Mammary epithelial cell (primary cell): ENCODE data around the gene BIRC3.

ENCODE experiments used
- EZH2 ChIP-seq: IDR thresholded peaks from 2 replicates; pipeline ENCODE4 v1.6.1; 2012; ENCODE audit warnings: low read length, inconsistent platforms, borderline replicate concordance
- TF ChIP-seq, protein P1 (sequence below), 2 donors: IDR thresholded peaks in 1 of 2; conservative IDR thresholded peaks in 1 of 2; 2 replicates each; pipeline ENCODE4 v1.5.1; 2011 to 2012; ENCODE audit warnings: inconsistent platforms in 2 of 2, low read length in 2 of 2, mild to moderate bottlenecking in 2 of 2, control low read depth in 1 of 2, low read depth in 1 of 2; ENCODE audit not compliant: insufficient read depth in 1 of 2; ENCODE audit errors: extremely low read depth in 1 of 2

DNA sequence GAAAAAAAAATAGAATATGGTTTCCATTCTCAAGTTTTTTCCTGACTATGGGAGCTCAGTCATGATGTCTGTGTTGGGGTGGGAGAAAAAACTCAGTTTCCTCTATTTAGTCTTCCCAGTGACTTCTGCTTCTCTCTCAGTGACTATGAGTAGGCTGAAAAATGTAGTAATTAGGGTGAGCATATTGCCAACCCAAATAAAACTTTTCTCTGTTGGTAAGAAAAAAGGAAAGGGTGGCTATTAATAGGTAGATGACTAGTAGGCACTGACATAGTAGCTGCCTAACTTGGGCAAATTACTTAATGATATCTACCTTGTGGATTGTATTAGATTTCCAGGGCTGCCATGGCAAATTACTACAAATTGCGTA, 34.2 kb upstream of the BIRC3 start:
- TF ChIP-seq EZH2 = no peak
- TF ChIP-seq, protein P1, sequence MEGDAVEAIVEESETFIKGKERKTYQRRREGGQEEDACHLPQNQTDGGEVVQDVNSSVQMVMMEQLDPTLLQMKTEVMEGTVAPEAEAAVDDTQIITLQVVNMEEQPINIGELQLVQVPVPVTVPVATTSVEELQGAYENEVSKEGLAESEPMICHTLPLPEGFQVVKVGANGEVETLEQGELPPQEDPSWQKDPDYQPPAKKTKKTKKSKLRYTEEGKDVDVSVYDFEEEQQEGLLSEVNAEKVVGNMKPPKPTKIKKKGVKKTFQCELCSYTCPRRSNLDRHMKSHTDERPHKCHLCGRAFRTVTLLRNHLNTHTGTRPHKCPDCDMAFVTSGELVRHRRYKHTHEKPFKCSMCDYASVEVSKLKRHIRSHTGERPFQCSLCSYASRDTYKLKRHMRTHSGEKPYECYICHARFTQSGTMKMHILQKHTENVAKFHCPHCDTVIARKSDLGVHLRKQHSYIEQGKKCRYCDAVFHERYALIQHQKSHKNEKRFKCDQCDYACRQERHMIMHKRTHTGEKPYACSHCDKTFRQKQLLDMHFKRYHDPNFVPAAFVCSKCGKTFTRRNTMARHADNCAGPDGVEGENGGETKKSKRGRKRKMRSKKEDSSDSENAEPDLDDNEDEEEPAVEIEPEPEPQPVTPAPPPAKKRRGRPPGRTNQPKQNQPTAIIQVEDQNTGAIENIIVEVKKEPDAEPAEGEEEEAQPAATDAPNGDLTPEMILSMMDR (conservative IDR thresholded peaks at IDR 0.05 in 1 of 2, IDR thresholded peaks at IDR 0.05 in 1 of 2; ENCODE audit: extremely low read depth in 1 of 2, insufficient read depth in 1 of 2, low read depth in 1 of 2, low read length in 2 of 2) = no peak
